ENCODE measurements around the gene SSH3.
A peak's percentile ranks its signal among the peaks of the same experiment; 100 is the strongest.

The SSH3 gene

DNA sequence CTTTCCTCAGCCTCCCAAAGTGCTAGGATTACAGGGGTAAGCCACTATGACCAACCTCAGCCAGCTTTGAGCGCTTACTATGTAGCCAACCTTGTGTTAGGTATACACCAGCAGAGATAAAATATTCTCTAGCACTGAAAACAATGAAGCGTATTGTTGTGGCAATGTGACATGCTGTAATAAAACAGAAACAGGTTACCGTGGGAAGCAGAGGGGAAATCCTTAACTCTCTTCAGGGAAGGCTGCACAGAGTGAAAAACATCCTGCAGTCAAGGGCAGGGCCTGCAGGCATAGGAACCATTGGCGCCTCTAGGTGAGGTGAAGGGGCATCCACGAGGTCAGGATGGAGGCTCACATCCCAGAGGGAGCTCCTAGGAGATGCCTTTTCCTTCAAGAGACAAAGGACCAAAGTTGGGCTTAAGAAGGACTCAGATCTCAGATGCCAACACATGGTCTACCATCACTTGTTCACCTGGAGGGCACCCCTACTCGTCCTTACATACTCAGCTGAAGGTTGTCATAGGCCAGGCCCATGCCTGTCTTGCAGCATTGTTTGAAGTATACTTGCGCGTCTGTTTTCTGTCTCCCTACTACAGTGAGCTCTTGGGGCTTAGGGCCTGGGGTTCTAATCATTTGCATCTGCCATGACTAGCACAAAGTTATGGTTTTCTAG, 42.1 kb downstream of the SSH3 start:
- TF ChIP-seq, protein P1, sequence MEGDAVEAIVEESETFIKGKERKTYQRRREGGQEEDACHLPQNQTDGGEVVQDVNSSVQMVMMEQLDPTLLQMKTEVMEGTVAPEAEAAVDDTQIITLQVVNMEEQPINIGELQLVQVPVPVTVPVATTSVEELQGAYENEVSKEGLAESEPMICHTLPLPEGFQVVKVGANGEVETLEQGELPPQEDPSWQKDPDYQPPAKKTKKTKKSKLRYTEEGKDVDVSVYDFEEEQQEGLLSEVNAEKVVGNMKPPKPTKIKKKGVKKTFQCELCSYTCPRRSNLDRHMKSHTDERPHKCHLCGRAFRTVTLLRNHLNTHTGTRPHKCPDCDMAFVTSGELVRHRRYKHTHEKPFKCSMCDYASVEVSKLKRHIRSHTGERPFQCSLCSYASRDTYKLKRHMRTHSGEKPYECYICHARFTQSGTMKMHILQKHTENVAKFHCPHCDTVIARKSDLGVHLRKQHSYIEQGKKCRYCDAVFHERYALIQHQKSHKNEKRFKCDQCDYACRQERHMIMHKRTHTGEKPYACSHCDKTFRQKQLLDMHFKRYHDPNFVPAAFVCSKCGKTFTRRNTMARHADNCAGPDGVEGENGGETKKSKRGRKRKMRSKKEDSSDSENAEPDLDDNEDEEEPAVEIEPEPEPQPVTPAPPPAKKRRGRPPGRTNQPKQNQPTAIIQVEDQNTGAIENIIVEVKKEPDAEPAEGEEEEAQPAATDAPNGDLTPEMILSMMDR (IDR thresholded peaks at IDR 0.05; ENCODE audit: low read depth, low read length, poor library complexity, severe bottlenecking) = no peak
- TF ChIP-seq EZH2phosphoT487 (IDR thresholded peaks at IDR 0.05; ENCODE audit: borderline replicate concordance, low read length) = no peak
- no peaks in the 10 kb centered on the region for H3K79me2 ChIP-seq (ENCODE audit: control insufficient read depth, low read length)
- no peaks in the 10 kb centered on the region for H3K36me3 ChIP-seq (ENCODE audit: control insufficient read depth, low read length)
- H3F3A ChIP-seq (ENCODE audit: control insufficient read depth, insufficient read depth) = peaks cover 26% of the 10 kb centered on the region
- no peaks in the 10 kb centered on the region for H4K20me1 ChIP-seq (ENCODE audit: control insufficient read depth, insufficient read depth, low read depth, low read length)
- H3K4me2 ChIP-seq (ENCODE audit: low read length) = peak overlapping the region; percentile 3; the same call in 1 of the 2 replicates
- H3K4me3 ChIP-seq (ENCODE audit: low read length) = no peak overlapping the region
- no peaks in the 10 kb centered on the region for H3K9me2 ChIP-seq (replicated peaks; ENCODE audit: control insufficient read depth, low read length)
- peak overlapping the region; percentile 51 for H3K27ac ChIP-seq (ENCODE audit: low read depth, low read length)
- no peaks in the 10 kb centered on the region for H3K27me3 ChIP-seq (ENCODE audit: control insufficient read depth, low read length)
- no peaks in the 10 kb centered on the region; the same call in 1 of the 2 replicates for H3K9me3 ChIP-seq (ENCODE audit: control insufficient read depth, insufficient read depth, low read length)
- peaks cover 55% of the 10 kb centered on the region for H3K4me1 ChIP-seq (ENCODE audit: control insufficient read depth, low read length)

DNA sequence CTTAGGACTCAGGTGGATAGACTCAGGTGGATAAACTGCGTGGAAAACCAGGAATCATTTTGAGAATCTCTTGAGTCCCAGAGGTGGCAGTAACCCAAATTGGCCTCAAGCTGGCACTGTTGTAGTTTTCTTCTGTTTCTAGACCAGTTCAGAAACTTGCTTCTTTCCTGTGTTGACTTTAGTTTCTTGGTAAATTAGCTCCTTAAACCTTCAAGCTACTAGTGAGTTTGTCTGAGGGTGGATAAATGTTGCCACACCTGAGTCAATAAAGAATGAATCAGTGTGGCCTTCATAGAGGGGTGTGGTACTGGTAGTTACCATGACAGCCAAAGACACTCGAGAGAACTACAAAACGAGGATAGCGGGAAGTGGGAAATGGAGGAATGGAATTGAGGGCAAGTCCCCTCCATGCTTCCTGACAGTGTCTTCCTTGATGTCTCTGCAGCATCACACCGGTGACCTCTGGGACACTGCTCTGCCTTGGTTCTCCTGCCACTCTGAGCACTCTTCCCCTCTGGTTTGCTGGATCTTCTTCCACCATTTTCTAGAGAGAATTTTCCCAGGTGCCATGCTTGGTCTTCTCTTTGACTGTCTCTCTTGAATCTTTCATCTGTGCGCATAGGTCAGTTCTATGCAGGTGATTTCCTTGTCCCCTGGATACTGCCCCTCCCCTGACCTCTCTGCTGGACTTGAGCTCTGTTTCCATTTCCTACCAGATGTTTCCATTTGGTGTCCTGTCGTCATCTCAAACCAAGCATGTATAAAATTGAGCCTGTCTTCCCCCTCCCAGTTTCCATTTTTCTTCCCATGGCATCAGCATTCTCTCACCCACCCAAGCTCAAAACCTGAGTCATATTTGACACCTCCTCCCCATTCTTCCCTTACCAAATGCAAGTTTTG, 42.8 kb downstream of the SSH3 start:
- peak overlapping the region; percentile 51 for H3K27ac ChIP-seq (ENCODE audit: low read depth, low read length)

DNA sequence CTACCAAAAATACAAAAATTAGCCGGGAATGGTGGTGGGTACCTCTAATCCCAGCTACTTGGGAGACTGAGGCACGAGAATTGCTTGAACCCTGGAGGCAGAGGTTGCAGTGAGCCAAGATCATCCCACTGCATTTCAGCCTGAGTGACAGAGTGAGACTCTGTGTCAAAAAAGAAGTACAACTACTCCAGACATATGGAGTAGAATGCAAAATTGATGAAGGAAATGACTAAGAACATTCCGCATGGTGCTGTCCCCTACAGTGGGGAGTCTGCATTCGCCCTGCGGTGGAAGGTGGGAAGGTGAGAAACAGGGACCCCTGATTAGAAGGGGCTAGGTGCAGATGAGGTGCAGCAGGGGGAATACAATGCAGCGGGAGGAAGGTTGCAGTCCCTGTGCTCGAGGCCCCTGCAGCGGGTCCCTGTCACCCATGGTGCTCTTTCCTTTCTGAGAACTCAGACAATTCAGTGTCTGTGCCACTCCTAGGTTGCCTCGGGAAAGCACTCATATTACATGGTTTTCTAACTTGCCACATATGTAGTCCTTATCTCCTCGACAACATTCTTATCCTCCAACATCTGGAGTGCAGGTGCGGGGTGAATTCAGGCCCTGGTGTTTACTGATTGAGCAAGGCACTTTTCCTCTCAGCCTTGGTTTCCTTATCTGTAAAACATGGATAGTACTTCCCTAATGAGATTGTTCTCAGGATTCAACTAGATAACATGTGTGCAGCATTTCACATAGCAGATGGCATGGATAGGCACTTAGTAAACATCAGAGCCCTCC, 44.8 kb downstream of the SSH3 start:
- peaks cover 22% of the 10 kb centered on the region for H3K79me2 ChIP-seq (ENCODE audit: control insufficient read depth, low read length)
- H3K27ac ChIP-seq (ENCODE audit: low read depth, low read length) = no peak overlapping the region
- no peaks in the 10 kb centered on the region for H3K9me3 ChIP-seq (ENCODE audit: control insufficient read depth, insufficient read depth, low read length)
- TF ChIP-seq, protein P1 (IDR thresholded peaks at IDR 0.05; ENCODE audit: low read depth, low read length, poor library complexity, severe bottlenecking) = no peak
- TF ChIP-seq EZH2phosphoT487 (IDR thresholded peaks at IDR 0.05; ENCODE audit: borderline replicate concordance, low read length) = no peak
- no peak overlapping the region for H3K4me3 ChIP-seq (ENCODE audit: low read length)
- no peaks in the 10 kb centered on the region for H3K27me3 ChIP-seq (ENCODE audit: control insufficient read depth, low read length)
- H3K36me3 ChIP-seq (ENCODE audit: control insufficient read depth, low read length) = peaks cover 20% of the 10 kb centered on the region
- H4K20me1 ChIP-seq (ENCODE audit: control insufficient read depth, insufficient read depth, low read depth, low read length) = no peaks in the 10 kb centered on the region
- no peaks in the 10 kb centered on the region for H3K9me2 ChIP-seq (replicated peaks; ENCODE audit: control insufficient read depth, low read length)
- peaks cover 72% of the 10 kb centered on the region for H3K4me1 ChIP-seq (ENCODE audit: control insufficient read depth, low read length)
- H3F3A ChIP-seq (ENCODE audit: control insufficient read depth, insufficient read depth) = peaks cover 27% of the 10 kb centered on the region
- 0 out of 2 replicates have a peak overlapping the region, but pooled peaks have one; percentile 7 for H3K4me2 ChIP-seq (ENCODE audit: low read length)

More for the DNA sequence above, 42.8 kb downstream of the SSH3 start:
- TF ChIP-seq EZH2phosphoT487 (IDR thresholded peaks at IDR 0.05; ENCODE audit: borderline replicate concordance, low read length) = no peak
- TF ChIP-seq, protein P1 (IDR thresholded peaks at IDR 0.05; ENCODE audit: low read depth, low read length, poor library complexity, severe bottlenecking) = peak; percentile 94
- Histone ChIP-seq H3K27me3 (ENCODE audit: control insufficient read depth, low read length) (no peaks in the 10 kb centered on the region), H3F3A (ENCODE audit: control insufficient read depth, insufficient read depth) (peaks cover 26% of the 10 kb centered on the region), H4K20me1 (ENCODE audit: control insufficient read depth, insufficient read depth, low read depth, low read length) (no peaks in the 10 kb centered on the region), H3K79me2 (ENCODE audit: control insufficient read depth, low read length) (peaks cover 4% of the 10 kb centered on the region), H3K4me3 (ENCODE audit: low read length) (no peak overlapping the region), H3K4me2 (ENCODE audit: low read length) (peak overlapping the region; percentile 3; the same call in 1 of the 2 replicates), H3K36me3 (ENCODE audit: control insufficient read depth, low read length) (peaks cover 5% of the 10 kb centered on the region), H3K4me1 (ENCODE audit: control insufficient read depth, low read length) (peaks cover 62% of the 10 kb centered on the region), H3K9me2 (replicated peaks; ENCODE audit: control insufficient read depth, low read length) (no peaks in the 10 kb centered on the region), H3K9me3 (ENCODE audit: control insufficient read depth, insufficient read depth, low read length) (no peaks in the 10 kb centered on the region; the same call in 1 of the 2 replicates)

Measured in DOHH2 (cell line).